Pons (tissue), 1 donor: ENCODE results near the gene DEXI.
A peak's percentile ranks its signal among the peaks of the same experiment; 100 is the strongest.
"Not testable (repeated sequence)": the region's sequence is repeated elsewhere in the genome, so short reads cannot be mapped to it uniquely, and the experiment has no call there.

Source experiments
- DNase-seq: peaks from one replicate; pipeline ENCODE4 v3.0.0-alpha.2; 2016; ENCODE audit warnings: low spot score

The DEXI gene

GRCh38 chr16:10969615-10970014, 27.3 kb upstream of the DEXI start:
- no peak for DNase-seq

GRCh38 chr16:10968498-10968897, 26.2 kb upstream of the DEXI start:
- no peak for DNase-seq

DNA sequence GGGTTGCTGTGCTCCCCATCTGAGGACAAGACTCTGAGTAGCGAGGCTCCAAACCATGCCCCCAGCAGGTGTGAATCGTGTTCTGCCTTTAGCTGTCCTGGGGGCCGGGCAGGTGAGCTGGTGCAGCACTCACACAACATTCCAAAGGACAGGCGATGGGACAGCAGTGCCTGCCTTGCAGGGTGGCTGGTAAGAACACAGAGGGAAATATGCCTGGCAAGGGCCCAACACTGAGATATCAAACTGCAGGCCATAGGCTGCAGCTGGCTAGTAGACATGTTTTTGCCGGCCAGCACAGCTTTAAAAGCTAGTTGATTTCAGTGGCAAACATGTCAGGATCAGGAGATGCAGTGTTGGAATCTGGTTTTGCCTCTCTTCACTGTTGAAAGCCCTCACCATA, 25.7 kb upstream of the DEXI start:
- no peak for DNase-seq

- not testable (repeated sequence) for DNase-seq
Measured at GRCh38 chr16:10966559-10966958, 24.3 kb upstream of the DEXI start.

DNA sequence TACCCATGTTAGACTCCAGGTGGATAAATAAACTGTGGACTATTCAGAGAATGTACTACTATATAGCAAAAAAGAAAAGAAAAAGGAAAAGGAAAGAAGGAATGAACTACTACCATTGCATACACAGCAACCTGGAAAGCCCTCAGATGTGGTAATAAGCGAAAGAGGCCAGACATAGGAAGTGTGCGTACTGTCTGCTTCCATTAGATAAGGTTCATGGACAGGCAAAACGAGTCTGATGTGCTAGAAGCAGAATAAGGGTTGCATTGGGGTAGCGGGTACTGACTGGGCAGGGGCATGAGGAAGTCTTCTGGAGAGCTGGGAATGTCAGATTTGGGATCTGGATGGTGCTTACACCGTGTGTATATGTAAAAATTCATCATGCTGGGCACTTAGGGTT, 23.9 kb upstream of the DEXI start:
- no peak for DNase-seq

- no peak for DNase-seq
Measured at GRCh38 chr16:10965440-10966061, 23.3 kb upstream of the DEXI start.

DNA sequence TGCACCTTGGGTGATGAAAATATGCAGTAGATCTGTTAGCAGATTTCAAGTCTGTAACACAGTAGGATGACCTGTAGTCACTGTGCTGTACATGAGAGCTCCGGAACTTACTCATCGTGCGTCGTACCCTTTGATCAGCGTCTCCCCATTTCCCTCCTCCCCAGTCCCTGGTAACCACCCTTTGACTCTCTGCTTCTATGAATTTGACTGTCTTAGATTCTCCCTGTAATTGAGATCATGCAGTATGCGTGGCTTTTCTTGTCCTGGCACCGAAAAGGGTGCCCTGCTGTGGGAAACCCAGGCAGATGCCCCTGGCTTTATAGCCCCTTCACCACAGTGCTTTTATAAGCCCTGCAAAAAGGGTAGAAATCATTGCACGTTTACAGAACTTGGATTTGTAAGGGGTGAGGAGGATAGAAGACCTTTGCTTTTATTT, 22.6 kb upstream of the DEXI start:
- DNase-seq = no peak

- peak; percentile 78 for DNase-seq
Measured at GRCh38 chr16:10964039-10964890, 22.0 kb upstream of the DEXI start.

GRCh38 chr16:10961231-10961630, 19.0 kb upstream of the DEXI start:
- DNase-seq = no peak

DNA sequence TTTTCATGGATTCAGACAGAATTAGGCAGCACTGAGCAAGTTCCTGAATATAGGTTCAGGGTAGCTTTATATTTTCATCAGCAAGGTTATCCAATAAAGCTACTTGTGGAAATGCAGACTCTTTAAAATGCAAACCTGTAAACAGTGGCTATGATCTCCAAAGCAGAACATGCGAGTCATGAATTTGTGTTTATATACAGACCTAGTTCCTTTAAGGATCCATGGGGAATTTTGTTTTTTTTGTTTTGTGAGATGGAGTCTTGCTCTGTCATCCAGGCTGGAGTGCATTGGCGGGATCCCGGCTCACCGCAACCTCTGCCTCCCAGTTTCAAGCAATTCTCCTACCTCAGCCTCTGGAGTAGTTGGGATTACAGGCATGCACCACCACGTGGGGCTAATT, 16.9 kb upstream of the DEXI start:
- no peak for DNase-seq

- DNase-seq = no peak
Measured at GRCh38 chr16:10957771-10958482, 15.7 kb upstream of the DEXI start.

- DNase-seq = no peak
Measured at GRCh38 chr16:10954903-10955302, 12.6 kb upstream of the DEXI start.

- DNase-seq = no peak
Measured at GRCh38 chr16:10951026-10951425, 8.8 kb upstream of the DEXI start.

DNA sequence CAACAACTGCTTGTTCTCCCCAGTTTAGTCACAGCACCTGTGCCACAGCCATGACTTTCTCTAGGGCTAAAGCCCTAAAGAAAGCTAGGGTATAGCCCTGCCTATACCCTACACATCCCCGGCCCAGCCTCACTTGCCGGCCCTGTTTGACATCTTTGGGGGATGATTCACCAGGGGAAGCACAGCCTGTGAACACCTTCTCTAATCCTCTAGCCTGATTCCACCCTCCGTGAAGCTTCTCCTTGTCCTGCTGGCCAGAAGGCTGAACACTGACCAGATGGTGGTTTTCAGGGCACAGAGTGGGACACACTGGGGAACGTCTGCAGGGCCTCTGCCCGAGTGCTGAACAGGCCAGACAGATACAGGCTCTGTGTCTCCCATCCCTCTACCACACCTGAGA, 8.1 kb upstream of the DEXI start:
- no peak for DNase-seq

GRCh38 chr16:10949424-10949970, 7.2 kb upstream of the DEXI start:
- no peak for DNase-seq

DNA sequence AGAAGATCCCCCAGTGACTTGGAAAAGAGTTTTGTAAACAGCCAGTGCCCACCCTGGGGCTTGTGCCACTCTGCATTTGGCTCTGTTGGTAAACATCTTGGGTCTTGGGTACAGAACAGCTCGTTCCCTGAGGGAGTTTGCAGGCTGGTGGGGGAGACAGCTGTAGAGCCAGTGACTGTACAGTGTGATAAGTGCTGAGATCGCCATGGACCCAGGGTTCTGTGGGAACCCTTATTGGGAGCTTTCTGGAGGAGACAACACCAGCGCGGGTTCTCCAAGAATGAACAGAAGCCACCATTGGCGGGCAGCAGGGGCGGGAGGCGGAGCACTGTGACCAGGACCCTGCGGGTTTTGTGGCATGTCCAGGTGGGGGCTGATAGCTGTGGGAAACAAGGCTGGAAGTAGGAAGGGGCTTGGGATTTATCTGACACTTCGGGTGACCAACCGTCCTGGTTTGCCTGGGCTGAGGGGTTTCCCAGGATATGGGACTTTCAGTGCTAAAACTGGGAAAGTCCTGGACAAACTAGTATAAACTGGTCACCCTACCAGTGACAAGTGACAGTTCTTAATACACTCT, 5.0 kb upstream of the DEXI start:
- no peak for DNase-seq

DNA sequence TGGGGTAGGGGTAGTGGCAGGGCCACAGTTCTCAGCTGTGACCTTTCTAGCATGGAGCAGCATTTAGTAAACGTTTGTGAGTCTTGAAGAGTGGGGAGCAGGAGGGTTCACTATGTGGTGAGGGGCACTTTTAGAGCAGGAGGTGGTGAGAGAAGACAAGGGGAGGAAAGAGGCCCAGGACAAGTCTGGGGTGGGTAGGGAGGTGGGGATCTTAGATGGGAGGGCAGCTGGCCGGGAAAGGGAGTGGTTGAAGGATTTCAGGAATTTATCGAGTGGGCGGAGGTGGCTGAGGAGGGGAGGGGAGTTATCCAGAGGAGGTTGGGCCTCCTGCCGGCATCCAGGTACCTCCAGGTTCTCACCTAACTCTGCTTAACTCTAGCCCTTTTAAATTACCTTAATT, 4.0 kb upstream of the DEXI start:
- DNase-seq = no peak

DNA sequence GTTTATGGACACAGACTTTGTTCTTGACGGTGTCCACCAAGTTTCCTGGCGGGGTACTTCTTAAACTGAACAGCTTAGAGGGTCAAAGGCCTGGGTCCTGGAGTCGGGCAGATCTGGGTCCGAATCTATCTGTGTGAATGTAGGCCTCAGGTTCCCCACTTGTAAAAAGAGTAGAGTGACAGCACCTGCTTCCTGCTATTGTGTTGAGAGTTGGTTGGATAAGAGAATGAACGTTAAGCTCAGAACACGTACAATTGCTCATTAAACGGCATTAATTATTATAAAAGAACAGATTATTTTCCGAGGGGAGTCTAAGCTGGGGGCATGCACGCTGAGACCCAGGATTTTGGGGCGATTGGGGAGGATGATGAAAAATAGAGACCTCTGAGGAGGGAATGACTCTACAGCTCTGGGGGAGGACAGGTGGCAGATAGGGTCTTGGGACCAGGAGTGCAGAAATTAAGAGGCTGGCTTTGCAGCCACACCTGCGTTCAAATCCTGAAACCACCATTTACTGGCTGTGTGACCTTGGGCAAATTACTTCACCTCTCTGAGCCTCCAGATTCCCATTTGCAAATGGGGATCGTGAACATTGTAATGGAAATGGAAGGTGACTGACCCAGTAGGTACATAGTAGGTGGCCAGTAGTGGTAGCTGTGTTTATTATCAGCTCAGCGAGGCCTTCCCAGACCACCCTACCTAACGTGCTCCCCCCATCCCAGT, 3.0 kb upstream of the DEXI start:
- no peak for DNase-seq

GRCh38 chr16:10944249-10945064, 2.2 kb upstream of the DEXI start, which contains the start of gene CLEC16A:
CLEC16A (plus strand) TSS chr16:10944564; CDS start chr16:10944718, 154 bp downstream.
- peak; percentile 96 for DNase-seq

- peak; percentile 37 for DNase-seq
Measured at GRCh38 chr16:10943064-10943353, 741 bp upstream of the DEXI start.

- DNase-seq = not testable (repeated sequence)
Measured at GRCh38 chr16:10941935-10942351, 325 bp downstream of the DEXI start.
